H1 (cell line): ENCODE results near the gene TRMT10B. TPM values are rescaled to one million over a fixed set of nuclear protein-coding genes. Genes with fewer than 3 reads are reported as not detected.

Experiments used
- CTCF ChIA-PET: fragments of 300-600 bp; sonication (Branson Sonifier 250); formaldehyde crosslinking; loops from one replicate; lab custom pipeline; 2021; ENCODE audit not compliant: partially characterized antibody; lab: Charles Lee
- POLR2A ChIA-PET: fragments of 300-600 bp; sonication (Branson Sonifier 250); formaldehyde crosslinking; loops from one replicate; lab custom pipeline; 2021; ENCODE audit warnings: inconsistent platforms; ENCODE audit not compliant: partially characterized antibody; lab: Charles Lee
- DNase-seq, 2 experiments: peaks; one replicate each; pipeline versions ENCODE4 v3.0.0 to v3.0.0-alpha.2; 2010 to 2022; ENCODE audit warnings: low spot score in 2 of 2, low read depth in 1 of 2, mixed read lengths in 1 of 2
- FAIRE-seq: peaks from 2 replicates; lab custom pipeline; 2011; peaks lifted over from hg19 to GRCh38; lab: Jason Lieb, UNC
- H2AFZ ChIP-seq: 2 replicates; pipeline ENCODE4 v1.8.1; 2012; ENCODE audit warnings: low read length, inconsistent platforms
- H2AK5ac ChIP-seq: 2 replicates; pipeline ENCODE4 v1.6.1; 2013; ENCODE audit warnings: low read depth, low read length
- H2BK120ac ChIP-seq: replicated peaks from 2 replicates; pipeline ENCODE3; 2013; ENCODE audit warnings: low read depth, low read length, inconsistent platforms
- H2BK12ac ChIP-seq: 2 replicates; pipeline ENCODE4 v1.6.1; 2013; ENCODE audit warnings: low read depth, low read length
- H2BK15ac ChIP-seq: 2 replicates; pipeline ENCODE4 v1.6.1; 2013; ENCODE audit warnings: low read length
- H2BK20ac ChIP-seq: 2 replicates; pipeline ENCODE4 v1.6.1; 2013; ENCODE audit warnings: low read length
- H2BK5ac ChIP-seq: 2 replicates; pipeline ENCODE4 v1.6.1; 2013; ENCODE audit warnings: low read depth, low read length
- H3K14ac ChIP-seq: 2 replicates; pipeline ENCODE4 v1.6.1; 2013; ENCODE audit warnings: inconsistent platforms; ENCODE audit not compliant: insufficient read length
- H3K18ac ChIP-seq: 2 replicates; pipeline ENCODE4 v1.6.1; 2013; ENCODE audit warnings: low read length; ENCODE audit errors: extremely low read depth
- H3K23ac ChIP-seq: 2 replicates; pipeline ENCODE4 v1.6.1; 2013; ENCODE audit warnings: inconsistent platforms; ENCODE audit not compliant: insufficient read length
- H3K23me2 ChIP-seq: 2 replicates; pipeline ENCODE4 v1.6.1; 2013; ENCODE audit warnings: low read depth, low read length
- H3K27ac ChIP-seq: 2 replicates; pipeline ENCODE4 v1.6.1; 2011; ENCODE audit warnings: low read depth, low read length, inconsistent platforms
- H3K27me3 ChIP-seq, 4 experiments: replicated peaks in 1 of 4; 1 replicate in 1 of 4; 2 replicates in 3 of 4; pipeline versions ENCODE4 v1.6.1 to v1.8.1; 2011 to 2013; ENCODE audit warnings: low read length in 3 of 4, mild to moderate bottlenecking in 3 of 4, inconsistent platforms in 2 of 4, mixed read lengths in 2 of 4, moderate library complexity in 1 of 4; ENCODE audit not compliant: control insufficient read depth in 3 of 4, insufficient read depth in 3 of 4; ENCODE audit errors: extremely low read depth in 1 of 4
- H3K36me3 ChIP-seq, 4 experiments: 2 replicates each; pipeline versions ENCODE4 v1.6.1 to v1.8.1; 2011 to 2013; ENCODE audit warnings: mild to moderate bottlenecking in 4 of 4, low read length in 3 of 4, moderate library complexity in 2 of 4, control low read depth in 1 of 4, inconsistent platforms in 1 of 4; ENCODE audit not compliant: insufficient read depth in 4 of 4, control insufficient read depth in 2 of 4
- H3K4ac ChIP-seq: replicated peaks from 2 replicates; pipeline ENCODE3; 2013; ENCODE audit warnings: low read length, low read depth, mixed read lengths, inconsistent platforms; ENCODE audit not compliant: insufficient read length
- H3K4me1 ChIP-seq, 4 experiments: replicated peaks in 1 of 4; 1 replicate in 1 of 4; 2 replicates in 3 of 4; pipeline versions ENCODE4 v1.6.1 to v1.8.1; 2011 to 2013; ENCODE audit warnings: low read length in 3 of 4, inconsistent platforms in 2 of 4, mixed read lengths in 1 of 4; ENCODE audit not compliant: insufficient read depth in 4 of 4, control insufficient read depth in 3 of 4
- H3K4me2 ChIP-seq, 2 experiments: 2 replicates each; pipeline versions ENCODE4 v1.6.1 to v1.8.1; 2011 to 2013; ENCODE audit warnings: low read depth in 2 of 2, low read length in 2 of 2, control low read depth in 1 of 2, inconsistent platforms in 1 of 2, mild to moderate bottlenecking in 1 of 2; ENCODE audit not compliant: insufficient read depth in 1 of 2
- H3K4me3 ChIP-seq, 4 experiments: fragments of 200-600, 300-600 bp in 1 of 4; sonication (generic), shearing (Covaris generic), sonication (Bioruptor Twin) in 1 of 4; 2 replicates each; pipeline versions ENCODE4 v1.5.1 to v1.8.1; 2011 to 2016; ENCODE audit warnings: low read length in 4 of 4, low read depth in 3 of 4, control low read depth in 2 of 4, inconsistent platforms in 2 of 4, mild to moderate bottlenecking in 2 of 4, mixed read lengths in 1 of 4, moderate library complexity in 1 of 4; ENCODE audit not compliant: insufficient read depth in 2 of 4; ENCODE audit errors: extremely low read depth in 1 of 4
- H3K56ac ChIP-seq: replicated peaks from 2 replicates; pipeline ENCODE3; 2013; ENCODE audit warnings: low read depth, mild to moderate bottlenecking, mixed read lengths, low read length, inconsistent platforms; ENCODE audit not compliant: insufficient read length
- H3K79me1 ChIP-seq: 2 replicates; pipeline ENCODE4 v1.6.1; 2013; ENCODE audit warnings: low read depth, low read length, control low read depth
- H3K79me2 ChIP-seq, 2 experiments: 2 replicates each; pipeline versions ENCODE4 v1.6.1 to v1.8.1; 2012 to 2013; ENCODE audit warnings: low read length in 2 of 2, mild to moderate bottlenecking in 2 of 2, inconsistent platforms in 1 of 2; ENCODE audit not compliant: insufficient read depth in 2 of 2, control insufficient read depth in 1 of 2
- H3K9ac ChIP-seq, 4 experiments: replicated peaks in 1 of 4; 1 replicate in 1 of 4; 2 replicates in 3 of 4; pipeline versions ENCODE4 v1.6.1 to v1.8.1; 2011 to 2013; ENCODE audit warnings: low read depth in 3 of 4, low read length in 3 of 4, control low read depth in 2 of 4, mild to moderate bottlenecking in 2 of 4, moderate library complexity in 2 of 4, inconsistent platforms in 1 of 4; ENCODE audit errors: extremely low read depth in 1 of 4
- H3K9me3 ChIP-seq, 2 experiments: 2 replicates each; pipeline versions ENCODE4 v1.6.1 to v1.8.1; 2012 to 2013; ENCODE audit warnings: mild to moderate bottlenecking in 2 of 2, moderate library complexity in 2 of 2, control low read depth in 1 of 2, inconsistent platforms in 1 of 2, low read depth in 1 of 2, low read length in 1 of 2, mixed read lengths in 1 of 2; ENCODE audit not compliant: insufficient read depth in 2 of 2
- H4K20me1 ChIP-seq, 2 experiments: replicated peaks in 1 of 2; 2 replicates each; pipeline versions ENCODE3 to v1.8.1; 2011 to 2013; ENCODE audit warnings: inconsistent platforms in 2 of 2, low read length in 2 of 2, mild to moderate bottlenecking in 1 of 2; ENCODE audit not compliant: insufficient read depth in 2 of 2, control insufficient read depth in 1 of 2
- H4K5ac ChIP-seq: 2 replicates; pipeline ENCODE4 v1.6.1; 2013; ENCODE audit warnings: low read length, low read depth, mixed read lengths, inconsistent platforms; ENCODE audit not compliant: insufficient read length
- H4K8ac ChIP-seq: 2 replicates; pipeline ENCODE4 v1.8.0; 2013; ENCODE audit warnings: mild to moderate bottlenecking, moderate library complexity, low read length, inconsistent platforms; ENCODE audit not compliant: insufficient read depth; ENCODE audit errors: extremely low read depth
- H4K91ac ChIP-seq: replicated peaks from 2 replicates; pipeline ENCODE3; 2013; ENCODE audit warnings: low read length, mixed read lengths, inconsistent platforms; ENCODE audit not compliant: insufficient read length
- EGR1 ChIP-seq: IDR thresholded peaks from 2 replicates; pipeline ENCODE4 v1.6.1; 2011; ENCODE audit warnings: low read depth, low read length, borderline replicate concordance
- WGBS, 2 experiments: shearing (Covaris generic) in 1 of 2; methylation state at CpG; one replicate each; pipeline versions ENCODE4 v1.1.6 to v1.1.7; 2013 to 2015; ENCODE audit warnings: low lambda C conversion rate in 2 of 2, mixed read lengths in 2 of 2, inconsistent platforms in 1 of 2, low coverage in 1 of 2, missing lambda C conversion rate in 1 of 2; ENCODE audit not compliant: insufficient replicate concordance in 2 of 2, insufficient coverage in 1 of 2, insufficient read length in 1 of 2; ENCODE audit errors: extremely low coverage in 1 of 2, missing lambda C conversion rate in 1 of 2; 5-methylcytosine and 5-hydroxymethylcytosine counted together
- polyA plus RNA-seq, 7 experiments: library from polyadenylated mRNA; depleted of rRNA in 3 of 7; stranded (reverse) in 5 of 7; unstranded in 2 of 7; fragments of >200 nt in 5 of 7; fragments of 200-250 nt in 2 of 7; gene quantifications; 1 replicate in 5 of 7; 2 replicates in 1 of 7; 4 replicates in 1 of 7; pipeline versions ENCODE4 v1.2.1 to v1.2.3, GENCODE V29; 2011 to 2013; ENCODE audit warnings: missing spikeins in 2 of 7, mixed read lengths in 2 of 7
- total RNA-seq: library from RNA; stranded (reverse); fragmentation: NEBNext Ultra II Directional; extraction: Animal tissue kit (Norgen Biotek cat#: 25700); gene quantifications from 2 replicates; pipeline ENCODE4 v1.2.1, GENCODE V29; 2021
- TF ChIP-seq, protein P1 (sequence below): IDR thresholded peaks from 2 replicates; pipeline ENCODE4 v1.6.1; 2012; ENCODE audit warnings: inconsistent platforms

TRMT10B gene
- total and polyA plus RNA-seq, 2 of the 8 experiments (the other 6 are each of a cell fraction or from before 2014, with no cell fraction given) = 2.4 to 4.5 TPM

DNA sequence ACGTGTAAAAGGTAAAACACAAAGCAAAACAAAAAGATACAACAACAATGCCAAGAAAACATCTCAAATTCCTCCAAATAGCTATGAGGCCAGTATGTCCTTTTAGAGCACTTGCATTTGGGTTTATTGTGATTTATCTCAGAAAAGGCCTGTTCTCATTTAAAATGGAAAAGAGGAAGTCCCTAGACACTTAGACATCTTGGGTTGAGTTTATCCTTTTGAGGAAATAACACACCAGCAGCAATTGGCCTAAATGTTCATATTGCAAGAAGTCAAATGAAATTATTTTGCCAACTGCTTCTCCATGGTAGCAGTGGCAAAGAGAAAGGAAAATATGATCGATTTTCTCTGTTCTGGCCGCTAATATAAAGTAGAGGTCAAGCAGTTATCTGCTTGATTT lies 43.6 kb upstream of the TRMT10B start:
- H3K4me3 ChIP-seq = no peak overlapping the region
- H4K20me1 ChIP-seq = no peaks in the 10 kb centered on the region
- H3K27me3 ChIP-seq = no peaks in the 10 kb centered on the region
- WGBS, 2 experiments = 78% methylated on average over 3 of the region's 3 CpGs; no CpG with 5 or more reads in 1 of the 2 experiments
- H2BK15ac ChIP-seq = no peak overlapping the region
- H3K18ac ChIP-seq = no peak overlapping the region
- no peak overlapping the region for H3K4ac ChIP-seq
- H4K91ac ChIP-seq = no peak overlapping the region
- no peak overlapping the region for H2BK20ac ChIP-seq
- CTCF ChIA-PET = interaction anchor here (0.7 kb wide), 1 partner anchor 343 kb away, joined by 3 read pairs; no protein-coding TSS in a partner anchor
- no peaks in the 10 kb centered on the region for H3K79me1 ChIP-seq
- no peak overlapping the region for H2BK12ac ChIP-seq
- no peaks in the 10 kb centered on the region for H3K36me3 ChIP-seq
- 0 out of 2 replicates have a peak, but pooled peaks cover 1% of the 10 kb centered on the region for H3K23me2 ChIP-seq
- no peak for DNase-seq
- H3K14ac ChIP-seq = no peak overlapping the region
- no peak overlapping the region for H3K23ac ChIP-seq
- H4K5ac ChIP-seq = no peak overlapping the region
- no peaks in the 10 kb centered on the region for H3K9me3 ChIP-seq
- no peak overlapping the region for H3K4me2 ChIP-seq
- H3K79me2 ChIP-seq = no peaks in the 10 kb centered on the region
- H2BK5ac ChIP-seq = no peak overlapping the region
- H3K9ac ChIP-seq = no peak overlapping the region
- no peak overlapping the region for H3K56ac ChIP-seq
- POLR2A ChIA-PET = interaction anchor here (0.9 kb wide), 1 partner anchor 8 kb away, joined by 4 read pairs; no protein-coding TSS in a partner anchor
- FAIRE-seq = no peak
- no peak overlapping the region for H2AFZ ChIP-seq
- no peak overlapping the region for H2AK5ac ChIP-seq
- H4K8ac ChIP-seq = no peak overlapping the region
- H3K4me1 ChIP-seq = no peaks in the 10 kb centered on the region
- H3K27ac ChIP-seq = no peak overlapping the region
- H2BK120ac ChIP-seq = no peak overlapping the region
- no peak for TF ChIP-seq EGR1
- TF ChIP-seq, protein P1, sequence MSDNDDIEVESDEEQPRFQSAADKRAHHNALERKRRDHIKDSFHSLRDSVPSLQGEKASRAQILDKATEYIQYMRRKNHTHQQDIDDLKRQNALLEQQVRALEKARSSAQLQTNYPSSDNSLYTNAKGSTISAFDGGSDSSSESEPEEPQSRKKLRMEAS = no peak
